HFFc6 (cell line): ENCODE results near the gene NME1. TPM values are rescaled to one million over a fixed set of nuclear protein-coding genes. Genes with fewer than 3 reads are reported as not detected.
"Not testable (repeated sequence)": the region's sequence is repeated elsewhere in the genome, so short reads cannot be mapped to it uniquely, and the experiment has no call there.

Source experiments
- DNase-seq: peaks from one replicate; pipeline ENCODE4 v3.0.0-alpha.2; 2018
- H3K27ac Mint-ChIP-seq: 2 replicates; pipeline ENCODE4 v1.8.0; 2020; ENCODE audit warnings: mild to moderate bottlenecking, mixed read lengths
- H3K27me3 Mint-ChIP-seq: 2 replicates; pipeline ENCODE4 v1.8.0; 2021; ENCODE audit warnings: mild to moderate bottlenecking, moderate library complexity, mixed read lengths; ENCODE audit not compliant: insufficient read depth
- H3K36me3 Mint-ChIP-seq: 2 replicates; pipeline ENCODE4 v1.8.0; 2021; ENCODE audit warnings: low read depth, mixed read lengths
- H3K4me1 Mint-ChIP-seq: 2 replicates; pipeline ENCODE4 v1.8.0; 2020; ENCODE audit warnings: low read depth, mixed read lengths
- H3K4me3 Mint-ChIP-seq: 2 replicates; pipeline ENCODE4 v1.8.0; 2020; ENCODE audit warnings: mild to moderate bottlenecking, moderate library complexity, mixed read lengths
- H3K9me3 Mint-ChIP-seq: 2 replicates; pipeline ENCODE4 v1.8.0; 2020; ENCODE audit warnings: mild to moderate bottlenecking, mixed read lengths
- total RNA-seq, 6 experiments: library from RNA; stranded (reverse); fragmentation: NEBNext Ultra II Directional; extraction: Animal tissue kit (Norgen Biotek cat#: 25700); gene quantifications; 2 replicates in 1 of 6; 3 replicates in 5 of 6; pipeline ENCODE4 v1.2.3, GENCODE V29; 2021
- TF ChIP-seq, protein P1 (sequence below): fragments of 200-600 bp; sonication (generic); IDR thresholded peaks from 2 replicates; pipeline ENCODE4 v1.5.0; 2021; ENCODE audit warnings: antibody characterized with exemption, mild to moderate bottlenecking

NME1 gene
- total RNA-seq, 6 experiments from 2014 or later = 309 to 358 (median 320) TPM

GRCh38 chr17:51119415-51120356 lies 33.7 kb upstream of the NME1 start:
- Mint-ChIP-seq H3K9me3 (no peaks in the 10 kb centered on the region), H3K36me3 (no peaks in the 10 kb centered on the region), H3K4me1 (peaks cover 47% of the 10 kb centered on the region), H3K4me3 (peak overlapping the region; percentile 98), H3K27me3 (peaks cover 5% of the 10 kb centered on the region; the same call in 1 of the 2 replicates), H3K27ac (peak overlapping the region; percentile 96)
- TF ChIP-seq, protein P1, sequence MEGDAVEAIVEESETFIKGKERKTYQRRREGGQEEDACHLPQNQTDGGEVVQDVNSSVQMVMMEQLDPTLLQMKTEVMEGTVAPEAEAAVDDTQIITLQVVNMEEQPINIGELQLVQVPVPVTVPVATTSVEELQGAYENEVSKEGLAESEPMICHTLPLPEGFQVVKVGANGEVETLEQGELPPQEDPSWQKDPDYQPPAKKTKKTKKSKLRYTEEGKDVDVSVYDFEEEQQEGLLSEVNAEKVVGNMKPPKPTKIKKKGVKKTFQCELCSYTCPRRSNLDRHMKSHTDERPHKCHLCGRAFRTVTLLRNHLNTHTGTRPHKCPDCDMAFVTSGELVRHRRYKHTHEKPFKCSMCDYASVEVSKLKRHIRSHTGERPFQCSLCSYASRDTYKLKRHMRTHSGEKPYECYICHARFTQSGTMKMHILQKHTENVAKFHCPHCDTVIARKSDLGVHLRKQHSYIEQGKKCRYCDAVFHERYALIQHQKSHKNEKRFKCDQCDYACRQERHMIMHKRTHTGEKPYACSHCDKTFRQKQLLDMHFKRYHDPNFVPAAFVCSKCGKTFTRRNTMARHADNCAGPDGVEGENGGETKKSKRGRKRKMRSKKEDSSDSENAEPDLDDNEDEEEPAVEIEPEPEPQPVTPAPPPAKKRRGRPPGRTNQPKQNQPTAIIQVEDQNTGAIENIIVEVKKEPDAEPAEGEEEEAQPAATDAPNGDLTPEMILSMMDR = peak; percentile 44
- peak; percentile 10 for DNase-seq

GRCh38 chr17:51120357-51120738 lies 33.0 kb upstream of the NME1 start:
- Mint-ChIP-seq H3K9me3 (no peaks in the 10 kb centered on the region), H3K27ac (peak overlapping the region; percentile 96), H3K27me3 (peaks cover 5% of the 10 kb centered on the region; the same call in 1 of the 2 replicates), H3K36me3 (no peaks in the 10 kb centered on the region), H3K4me1 (peaks cover 47% of the 10 kb centered on the region), H3K4me3 (peak overlapping the region; percentile 98)
- peak; percentile 22 for DNase-seq
- TF ChIP-seq, protein P1 = no peak

DNA sequence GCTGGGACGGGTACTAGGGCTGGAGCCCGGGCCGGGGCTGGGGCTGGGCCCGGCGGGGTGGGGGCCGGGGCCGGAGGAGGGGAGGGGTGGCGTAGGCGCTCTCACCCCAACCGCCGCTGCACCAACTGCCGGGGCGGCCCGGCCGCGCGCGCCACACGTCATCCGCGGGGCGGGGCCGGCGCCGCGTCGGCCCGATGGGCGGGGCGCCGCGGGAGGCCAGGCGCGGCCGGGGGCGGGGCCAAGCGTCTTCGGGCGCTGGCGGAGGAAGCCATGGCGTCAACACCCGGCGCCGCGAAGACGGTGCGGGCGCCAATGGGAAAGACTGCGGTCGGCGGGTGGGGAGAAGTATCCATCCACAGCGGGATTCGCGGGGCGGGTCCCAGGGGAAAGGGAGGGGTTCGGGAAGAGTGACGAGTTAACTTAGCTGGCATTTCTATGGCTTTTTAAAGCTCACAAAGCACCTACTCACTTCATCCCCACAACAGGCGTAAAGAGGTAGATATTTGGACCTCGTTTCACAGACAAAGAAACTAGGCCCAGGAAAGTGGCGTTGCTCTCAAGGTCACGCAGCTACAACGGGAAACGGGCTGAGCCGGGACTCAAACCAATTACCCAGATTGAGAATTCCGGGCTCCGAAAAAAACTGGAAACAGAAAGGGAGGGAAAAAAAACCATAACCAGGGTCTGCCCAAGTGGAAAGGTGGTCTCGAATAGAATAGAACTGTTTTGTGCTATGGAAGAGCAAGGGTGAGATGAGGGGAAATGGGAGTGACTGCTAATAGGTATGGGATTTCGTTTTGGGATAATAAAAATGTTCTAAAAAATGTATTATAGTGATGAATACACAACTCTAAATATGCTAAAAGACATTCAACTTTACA lies 32.4 kb upstream of the NME1 start, which contains the start of gene SPAG9:
Gene SPAG9 (minus strand): TSS at position 130 of the 881 bp plus-strand sequence. CDS start 212 bp downstream, outside the sequence.
- H3K27ac Mint-ChIP-seq = peak within 1 kb of the TSS; percentile 99
- H3K9me3 Mint-ChIP-seq = no peaks in the 10 kb centered on the region
- TF ChIP-seq, protein P1 = no peak
- DNase-seq = peak; percentile 94
- H3K4me3 Mint-ChIP-seq = peak within 1 kb of the TSS; percentile 98
- H3K4me1 Mint-ChIP-seq = peaks cover 49% of the 10 kb centered on the region
- H3K27me3 Mint-ChIP-seq = peaks cover 5% of the 10 kb centered on the region; the same call in 1 of the 2 replicates
- H3K36me3 Mint-ChIP-seq = no peaks in the 10 kb centered on the region

GRCh38 chr17:51121620-51122472 lies 31.5 kb upstream of the NME1 start:
- Mint-ChIP-seq H3K4me1 (peaks cover 47% of the 10 kb centered on the region), H3K27ac (peak overlapping the region; percentile 99)

GRCh38 chr17:51122473-51123115 lies 30.8 kb upstream of the NME1 start:
- Mint-ChIP-seq H3K4me1 (peaks cover 41% of the 10 kb centered on the region), H3K4me3 (peak overlapping the region; percentile 90), H3K27ac (peak overlapping the region; percentile 99)
- DNase-seq, H3K36me3 Mint-ChIP-seq, H3K27me3 Mint-ChIP-seq, H3K9me3 Mint-ChIP-seq: not testable (repeated sequence)

More at GRCh38 chr17:51121620-51122472, 31.5 kb upstream of the NME1 start:
- Mint-ChIP-seq H3K4me3 (peak overlapping the region; percentile 90), H3K9me3 (no peaks in the 10 kb centered on the region), H3K36me3 (no peaks in the 10 kb centered on the region), H3K27me3 (peaks cover 5% of the 10 kb centered on the region; the same call in 1 of the 2 replicates)
- TF ChIP-seq, protein P1 = no peak
- peak; percentile 95 for DNase-seq
